Kidney epithelial cell (primary cell): ENCODE measurements around the gene ZNF438. TPM values are rescaled to one million over a fixed set of nuclear protein-coding genes. Genes with fewer than 3 reads are reported as not detected.

ENCODE experiments used
- DNase-seq: peaks from one replicate; pipeline ENCODE4 v3.0.0-alpha.2; 2010; ENCODE audit warnings: low read depth
- H3K27me3 ChIP-seq: 2 replicates; pipeline ENCODE4 v1.6.0; 2011; ENCODE audit warnings: low read length; ENCODE audit not compliant: control insufficient read depth, insufficient read depth
- H3K36me3 ChIP-seq: 2 replicates; pipeline ENCODE4 v1.5.1; 2011; ENCODE audit warnings: low read length; ENCODE audit not compliant: control insufficient read depth, insufficient read depth
- H3K4me3 ChIP-seq: 2 replicates; pipeline ENCODE4 v1.5.1; 2011; ENCODE audit warnings: low read depth, mild to moderate bottlenecking, control low read depth, low read length
- CTCF ChIP-seq: IDR thresholded peaks from 2 replicates; pipeline ENCODE4 v1.5.1; 2011; ENCODE audit warnings: mild to moderate bottlenecking, moderate library complexity, low read length, control low read depth, inconsistent platforms; ENCODE audit not compliant: insufficient read depth, poor library complexity, severe bottlenecking
- total RNA-seq: library from RNA; depleted of rRNA; stranded (reverse); fragments of >200 nt; gene quantifications from 2 replicates; pipeline ENCODE4 v1.2.3, GENCODE V29; 2015

ZNF438 gene
- total RNA-seq, 1 donor from 2014 or later = 3.3 TPM

- DNase-seq = no peak
- H3K36me3 ChIP-seq = no peaks in the 10 kb centered on the region
Measured at GRCh38 chr10:30863516-30864210, 168.0 kb downstream of the ZNF438 start.

GRCh38 chr10:30862486-30862885 is 169.2 kb downstream of the ZNF438 start:
- Histone ChIP-seq H3K36me3 (no peaks in the 10 kb centered on the region), H3K4me3 (no peak overlapping the region), H3K27me3 (no peaks in the 10 kb centered on the region)
- no peak for TF ChIP-seq CTCF
- no peak for DNase-seq

More at GRCh38 chr10:30863516-30864210, 168.0 kb downstream of the ZNF438 start:
- TF ChIP-seq CTCF = no peak
- Histone ChIP-seq H3K4me3 (no peak overlapping the region), H3K27me3 (no peaks in the 10 kb centered on the region)

GRCh38 chr10:30861976-30862375 is 169.7 kb downstream of the ZNF438 start:
- Histone ChIP-seq H3K4me3 (no peak overlapping the region), H3K36me3 (no peaks in the 10 kb centered on the region), H3K27me3 (no peaks in the 10 kb centered on the region)
- no peak for DNase-seq
- no peak for TF ChIP-seq CTCF

DNA sequence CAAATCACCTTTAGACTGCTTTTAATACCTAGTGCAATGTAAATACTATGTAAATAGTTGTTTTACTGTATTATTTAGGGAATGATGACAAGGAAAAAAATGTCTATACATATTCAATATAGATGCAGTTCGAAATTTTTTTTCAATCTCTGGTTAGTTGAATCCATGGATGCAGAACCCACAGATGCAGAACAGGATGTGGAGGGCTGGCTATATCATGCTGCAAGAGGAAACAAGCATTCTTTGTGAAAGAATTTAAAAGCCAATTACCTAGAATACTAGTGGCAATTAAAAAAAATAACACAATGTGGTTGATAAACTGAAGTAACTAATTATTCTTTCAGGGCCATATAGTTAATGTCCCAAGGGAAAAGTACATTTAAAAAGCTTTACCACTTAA is 170.4 kb downstream of the ZNF438 start:
- Histone ChIP-seq H3K4me3 (no peak overlapping the region), H3K36me3 (no peaks in the 10 kb centered on the region), H3K27me3 (no peaks in the 10 kb centered on the region)
- DNase-seq = no peak
- TF ChIP-seq CTCF = no peak

DNA sequence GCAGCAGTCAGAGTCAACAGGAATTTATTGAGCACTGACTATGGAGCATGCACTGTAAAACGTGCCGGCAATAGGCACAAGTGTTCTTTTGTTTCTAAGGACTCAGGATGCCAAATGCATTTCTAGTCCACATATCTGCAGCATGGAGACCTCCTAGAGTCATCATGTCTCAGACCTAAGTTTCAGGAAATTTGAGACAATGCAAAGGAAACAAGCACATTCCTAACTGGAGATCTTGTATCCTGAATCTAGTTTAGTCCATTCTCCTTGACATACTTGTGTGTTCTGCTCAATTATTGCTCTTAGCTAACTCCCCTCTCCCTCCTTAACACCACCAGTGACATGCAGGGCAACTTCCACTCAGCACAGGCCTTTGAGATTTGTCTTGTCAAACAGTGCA is 173.2 kb downstream of the ZNF438 start:
- no peak for TF ChIP-seq CTCF
- Histone ChIP-seq H3K36me3 (no peaks in the 10 kb centered on the region), H3K4me3 (no peak overlapping the region), H3K27me3 (no peaks in the 10 kb centered on the region)
- DNase-seq = no peak

- Histone ChIP-seq H3K27me3 (no peaks in the 10 kb centered on the region), H3K36me3 (no peaks in the 10 kb centered on the region), H3K4me3 (no peak overlapping the region)
- no peak for TF ChIP-seq CTCF
- DNase-seq = no peak
Measured at GRCh38 chr10:30857803-30858202, 173.9 kb downstream of the ZNF438 start.
